ENCODE data around the gene AIRE. TPM values are rescaled to one million over a fixed set of nuclear protein-coding genes. Genes with fewer than 3 reads are reported as not detected.
"Not testable (repeated sequence)": the region's sequence is repeated elsewhere in the genome, so short reads cannot be mapped to it uniquely, and the experiment has no call there.

Gene AIRE
- total RNA-seq, 4 donors from 2014 or later: 0.30 TPM; not detected in 3

- H3K27me3 ChIP-seq: peaks cover 0 to 9% of the 10 kb centered on the region in 2 donors
- H3K36me3 ChIP-seq: no peaks in the 10 kb centered on the region
- no peak for TF ChIP-seq EP300 (IDR thresholded peaks at IDR 0.05)
- peaks cover 0 to 10% (median 0%) of the 10 kb centered on the region in 4 donors for H3K4me1 ChIP-seq
- no peak overlapping the region for H3K4me3 ChIP-seq
- WGBS, 2 donors: 86 to 99% methylated on average over 3 to 9 of the region's 9 CpGs
- no peaks in the 10 kb centered on the region for H3K9me3 ChIP-seq
- DNase-seq (ENCODE audit: low spot score in 2 of 2): no peak
- no peak overlapping the region for H3K27ac ChIP-seq
These were observed 3.9 kb upstream of the AIRE start for GRCh38 chr21:44281801-44282200.

- Histone ChIP-seq H3K27ac (no peak overlapping the region), H3K4me3 (no peak overlapping the region), H3K36me3 (no peaks in the 10 kb centered on the region), H3K27me3 (peaks cover 0 to 15% of the 10 kb centered on the region in 2 donors), H3K4me1 (peaks cover 0 to 10% (median 0%) of the 10 kb centered on the region in 4 donors), H3K9me3 (no peaks in the 10 kb centered on the region)
- no peak for DNase-seq (ENCODE audit: low spot score in 2 of 2)
- TF ChIP-seq CTCF (IDR thresholded peaks at IDR 0.05) (no peak), POLR2A (IDR thresholded peaks at IDR 0.05) (no peak), EP300 (IDR thresholded peaks at IDR 0.05) (no peak)
- WGBS, 2 donors: 88 to 91% methylated on average over 6 to 9 of the region's 9 CpGs
These were observed 3.3 kb upstream of the AIRE start for GRCh38 chr21:44282370-44282769.

DNA sequence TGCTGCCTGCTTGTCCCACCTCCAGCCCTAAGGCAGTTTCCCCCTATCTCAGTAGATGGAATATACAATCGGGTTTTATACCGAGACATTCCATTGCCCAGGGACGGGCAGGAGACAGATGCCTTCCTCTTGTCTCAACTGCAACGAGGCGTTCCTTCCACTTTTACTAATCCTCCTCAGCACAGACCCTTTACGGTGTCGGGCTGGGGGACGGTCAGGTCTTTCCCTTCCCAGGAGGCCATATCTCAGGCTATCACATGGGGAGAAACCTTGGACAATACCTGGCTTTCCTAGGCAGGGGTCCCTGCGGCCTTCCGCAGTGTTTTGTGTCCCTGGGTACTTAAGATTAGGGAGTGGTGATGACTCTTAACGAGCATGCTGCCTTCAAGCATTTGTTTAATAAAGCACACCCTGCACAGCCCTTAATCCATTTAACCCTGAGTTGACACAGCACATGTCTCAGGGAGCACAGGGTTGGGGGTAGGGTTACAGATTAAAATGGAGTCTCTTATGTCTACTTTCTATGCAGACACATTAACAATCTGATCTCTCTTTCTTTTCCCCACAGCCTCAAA, 2.4 kb upstream of the AIRE start:
- WGBS, 2 donors: 62 to 66% methylated on average over 11 of the region's 11 CpGs
- not testable (repeated sequence) for H3K4me3 ChIP-seq; DNase-seq (ENCODE audit: low spot score in 2 of 2); H3K36me3 ChIP-seq; H3K4me1 ChIP-seq; H3K9me3 ChIP-seq; H3K27ac ChIP-seq
- H3K27me3 ChIP-seq: peaks cover 0 to 22% of the 10 kb centered on the region in 2 donors

DNA sequence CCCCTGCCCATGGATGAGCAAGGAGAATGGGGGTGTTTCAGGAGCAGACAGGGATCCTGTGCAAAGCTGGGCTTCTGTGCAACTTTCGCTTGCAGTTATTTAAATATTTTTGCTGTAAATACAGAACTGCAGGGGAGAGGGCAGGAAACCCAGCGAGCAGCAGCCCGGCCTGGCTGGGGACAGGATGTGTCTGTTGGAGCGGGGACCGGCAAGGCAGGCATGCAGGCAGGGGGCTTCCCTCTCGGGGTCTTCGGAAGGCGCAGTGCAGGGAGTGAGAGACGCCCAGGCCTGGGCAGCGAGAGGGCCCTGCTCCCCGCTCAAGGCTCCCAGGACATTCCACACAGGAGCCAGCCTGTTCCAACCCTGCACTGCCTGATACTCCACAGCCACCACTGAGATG, 1.7 kb upstream of the AIRE start:
- DNase-seq (ENCODE audit: low spot score in 2 of 2): no peak

DNA sequence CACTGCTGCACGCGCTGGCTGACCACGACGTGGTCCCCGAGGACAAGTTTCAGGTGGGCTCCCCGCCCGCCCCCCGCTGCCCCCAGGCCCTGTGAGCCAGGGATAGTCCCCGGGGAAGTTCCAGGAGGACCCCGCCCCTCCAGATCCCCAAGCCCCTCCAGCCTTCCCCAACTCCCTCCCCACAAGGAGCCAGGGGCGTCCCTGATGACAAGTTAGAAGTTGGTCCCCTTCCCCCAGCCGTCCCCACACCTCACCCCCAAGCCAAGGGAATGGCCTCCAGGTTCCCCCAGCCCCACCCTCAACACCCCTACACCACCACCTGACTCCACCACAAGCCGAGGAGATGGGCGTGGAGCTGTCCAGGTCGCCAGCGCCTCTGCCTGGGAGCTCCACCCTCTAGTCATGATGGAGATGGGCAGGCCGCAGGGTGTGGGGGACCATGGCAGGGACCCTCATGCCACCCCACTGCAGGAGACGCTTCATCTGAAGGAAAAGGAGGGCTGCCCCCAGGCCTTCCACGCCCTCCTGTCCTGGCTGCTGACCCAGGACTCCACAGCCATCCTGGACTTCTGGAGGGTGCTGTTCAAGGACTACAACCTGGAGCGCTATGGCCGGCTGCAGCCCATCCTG, 525 bp downstream of the AIRE start:
- Histone ChIP-seq H3K9me3 (no peaks in the 10 kb centered on the region), H3K36me3 (no peaks in the 10 kb centered on the region), H3K4me1 (peaks cover 0 to 10% (median 0%) of the 10 kb centered on the region in 4 donors), H3K27ac (no peak overlapping the region), H3K4me3 (peak overlapping the region in 1 of 4 donors; percentile 41), H3K27me3 (peaks cover 0 to 22% of the 10 kb centered on the region in 2 donors)
- TF ChIP-seq POLR2A (IDR thresholded peaks at IDR 0.05) (no peak), EP300 (IDR thresholded peaks at IDR 0.05) (no peak), CTCF (IDR thresholded peaks at IDR 0.05) (no peak)
- DNase-seq (ENCODE audit: low spot score in 2 of 2): no peak
- 66 to 93% methylated on average over 9 to 12 of the region's 21 CpGs for WGBS, 2 donors

More for the DNA sequence above, 1.7 kb upstream of the AIRE start:
- Histone ChIP-seq H3K4me1 (peaks cover 0 to 10% (median 0%) of the 10 kb centered on the region in 4 donors), H3K9me3 (no peaks in the 10 kb centered on the region), H3K4me3 (no peak overlapping the region), H3K27ac (no peak overlapping the region), H3K36me3 (no peaks in the 10 kb centered on the region), H3K27me3 (peaks cover 0 to 22% of the 10 kb centered on the region in 2 donors)
- no peak for TF ChIP-seq POLR2A (IDR thresholded peaks at IDR 0.05)
- TF ChIP-seq CTCF (IDR thresholded peaks at IDR 0.05): no peak
- no peak for TF ChIP-seq EP300 (IDR thresholded peaks at IDR 0.05)
- 72 to 79% methylated on average over 10 to 11 of the region's 11 CpGs for WGBS, 2 donors

Data from tibial nerve (tissue), 4 donors.